ENCODE data around the gene FBXL7. TPM values are rescaled to one million over a fixed set of nuclear protein-coding genes. Genes with fewer than 3 reads are reported as not detected.

FBXL7 gene
- total and polyA plus RNA-seq, 2 experiments from 2014 or later, result 4.5 to 15.2 TPM

GRCh38 chr5:15501091-15501791 lies 1.3 kb downstream of the FBXL7 start:
- H3K4me2 ChIP-seq, result peak overlapping the region; percentile 86
- TF ChIP-seq NANOG (IDR thresholded peaks at IDR 0.05; ENCODE audit: borderline replicate concordance) (no peak), REST (IDR thresholded peaks at IDR 0.05; ENCODE audit: unreplicated experiment) (no peak), EZH2 (IDR thresholded peaks at IDR 0.05; ENCODE audit: low read depth, unreplicated experiment) (no peak), POLR2AphosphoS5 (IDR thresholded peaks at IDR 0.05; ENCODE audit: low read depth) (no peak), JUNB (IDR thresholded peaks at IDR 0.05; ENCODE audit: unreplicated experiment) (no peak), ZNF114 (CRISPR knock-in tag; IDR thresholded peaks at IDR 0.05) (no peak), CTCF (conservative IDR thresholded peaks at IDR 0.05; ENCODE audit: low read depth in 2 of 2) (peak; percentile 8 to 29; a peak in 1 of 4 replicates)
- H3K79me2 ChIP-seq (replicated peaks; ENCODE audit: insufficient read depth), result peaks cover 46% of the 10 kb centered on the region
- peak; percentile 90 for DNase-seq (ENCODE audit: low spot score)
- peaks cover 44% of the 10 kb centered on the region for H3K4me1 Mint-ChIP-seq
- H4K20me1 ChIP-seq (replicated peaks; ENCODE audit: insufficient read depth), result peaks cover 2% of the 10 kb centered on the region; the same call in 1 of the 2 replicates
- no peaks in the 10 kb centered on the region for H3K9me2 ChIP-seq (ENCODE audit: insufficient read depth)
- H3K4me3 Mint-ChIP-seq, result peak overlapping the region; percentile 83
- no peaks in the 10 kb centered on the region for H3F3A ChIP-seq (replicated peaks; ENCODE audit: low read depth)
- H2AFZ ChIP-seq, result peak overlapping the region; percentile 8; the same call in 1 of the 2 replicates
- H3K27me3 Mint-ChIP-seq (ENCODE audit: insufficient read depth, low read depth, poor library complexity), result peaks cover 15% of the 10 kb centered on the region
- H3K27ac ChIP-seq (ENCODE audit: low read depth), result peak overlapping the region; percentile 33; the same call in 1 of the 2 replicates
- no peaks in the 10 kb centered on the region for H3K36me3 Mint-ChIP-seq (ENCODE audit: low read depth)
- peaks cover 36% of the 10 kb centered on the region for H3K4me1 ChIP-seq (ENCODE audit: insufficient read depth)
- no peaks in the 10 kb centered on the region for H3K9me3 Mint-ChIP-seq
- peak overlapping the region; percentile 74 for H3K4me3 ChIP-seq
- peaks cover 6% of the 10 kb centered on the region; the same call in 1 of the 2 replicates for H3K27me3 ChIP-seq (ENCODE audit: insufficient read depth)
- no peaks in the 10 kb centered on the region for H3K36me3 ChIP-seq (ENCODE audit: insufficient read depth)
- peak; percentile 77 for ATAC-seq
- peak overlapping the region; percentile 77; the same call in 1 of the 2 replicates for H3K27ac Mint-ChIP-seq

GRCh38 chr5:15502208-15502607 lies 2.2 kb downstream of the FBXL7 start:
- Histone ChIP-seq H4K20me1 (replicated peaks; ENCODE audit: insufficient read depth) (peaks cover 2% of the 10 kb centered on the region; the same call in 1 of the 2 replicates), H3K27me3 (ENCODE audit: insufficient read depth) (peaks cover 6% of the 10 kb centered on the region; the same call in 1 of the 2 replicates), H3F3A (replicated peaks; ENCODE audit: low read depth) (no peaks in the 10 kb centered on the region), H3K4me2 (peak overlapping the region; percentile 86), H3K36me3 (ENCODE audit: insufficient read depth) (no peaks in the 10 kb centered on the region), H3K79me2 (replicated peaks; ENCODE audit: insufficient read depth) (peaks cover 56% of the 10 kb centered on the region), H3K4me1 (ENCODE audit: insufficient read depth) (peaks cover 31% of the 10 kb centered on the region), H3K27ac (ENCODE audit: low read depth) (no peak overlapping the region), H3K9me2 (ENCODE audit: insufficient read depth) (no peaks in the 10 kb centered on the region), H3K4me3 (peak overlapping the region; percentile 74), H2AFZ (no peak overlapping the region)
- Mint-ChIP-seq H3K36me3 (ENCODE audit: low read depth) (no peaks in the 10 kb centered on the region), H3K4me1 (peaks cover 44% of the 10 kb centered on the region), H3K27me3 (ENCODE audit: insufficient read depth, low read depth, poor library complexity) (peaks cover 15% of the 10 kb centered on the region), H3K9me3 (no peaks in the 10 kb centered on the region), H3K4me3 (peak overlapping the region; percentile 83), H3K27ac (no peak overlapping the region)
- ATAC-seq, result no peak
- no peak for DNase-seq (ENCODE audit: low spot score)
- TF ChIP-seq ZNF114 (CRISPR knock-in tag; IDR thresholded peaks at IDR 0.05) (no peak), ZNF462 (CRISPR knock-in tag; IDR thresholded peaks at IDR 0.05) (no peak), ZNF331 (CRISPR knock-in tag; IDR thresholded peaks at IDR 0.05; ENCODE audit: low read depth) (no peak), JUNB (IDR thresholded peaks at IDR 0.05; ENCODE audit: unreplicated experiment) (no peak), POLR2AphosphoS5 (IDR thresholded peaks at IDR 0.05; ENCODE audit: low read depth) (no peak)
